ENCODE results near the gene RPS16.

DNA sequence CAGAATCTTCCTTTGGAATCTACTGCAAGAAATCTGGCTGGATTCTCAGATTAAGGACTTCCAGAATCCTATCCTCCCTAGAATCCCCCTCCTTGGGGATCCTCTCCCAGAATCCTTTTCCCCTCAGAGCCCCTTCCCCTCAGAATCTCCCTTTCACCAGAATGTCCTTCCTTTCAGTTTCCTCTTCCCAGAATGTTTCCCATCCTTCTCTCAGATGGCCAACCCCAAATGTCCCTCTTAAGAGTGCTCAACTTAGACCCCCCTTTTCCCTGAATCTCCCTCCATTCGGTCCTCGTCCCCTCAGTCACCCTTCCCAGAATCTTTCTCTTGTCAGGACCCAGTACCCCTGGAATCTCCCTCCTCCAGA lies 584 bp upstream of the RPS16 start:
- no peak for TF ChIP-seq YY1 (IDR thresholded peaks at IDR 0.05; ENCODE audit: insufficient read depth, insufficient read length)
- no peak for TF ChIP-seq ZNF274 (IDR thresholded peaks at IDR 0.05; ENCODE audit: low read depth, low read length)
